ENCODE measurements around the gene SCYL1. TPM values are rescaled to one million over a fixed set of nuclear protein-coding genes. Genes with fewer than 3 reads are reported as not detected.

The SCYL1 gene
- total RNA-seq, 1 donor from 2014 or later = 91.1 TPM

DNA sequence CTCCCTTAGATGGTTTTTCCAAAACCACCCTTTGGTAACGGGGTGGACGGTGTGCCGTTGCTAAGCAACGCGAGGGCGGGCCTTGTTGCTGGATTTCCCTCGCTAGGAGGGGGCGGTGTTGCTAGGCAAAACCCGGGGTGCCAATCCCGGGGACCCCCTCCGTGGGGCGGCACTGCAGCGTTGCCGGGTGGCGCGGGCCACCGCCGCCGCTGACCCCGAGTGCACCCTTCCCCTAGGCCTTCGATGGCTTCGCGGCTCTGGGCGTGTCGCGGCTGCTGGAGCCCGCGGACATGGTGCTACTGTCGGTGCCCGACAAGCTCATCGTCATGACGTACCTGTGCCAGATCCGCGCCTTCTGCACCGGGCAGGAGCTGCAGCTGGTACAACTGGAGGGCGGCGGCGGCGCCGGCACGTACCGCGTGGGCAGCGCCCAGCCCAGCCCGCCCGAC lies 59.9 kb downstream of the SCYL1 start:
- Mint-ChIP-seq H3K4me1 (no peaks in the 10 kb centered on the region), H3K9me3 (no peaks in the 10 kb centered on the region), H3K27me3 (ENCODE audit: low read depth) (peaks cover 5% of the 10 kb centered on the region), H3K36me3 (peaks cover 6% of the 10 kb centered on the region), H3K4me3 (no peak overlapping the region), H3K27ac (no peak overlapping the region)
- no peak for TF ChIP-seq CTCF (IDR thresholded peaks at IDR 0.05; ENCODE audit: unreplicated experiment)
- DNase-seq (ENCODE audit: low spot score in 2 of 2, unreplicated experiment in 2 of 2) = no peak

GRCh38 chr11:65585396-65586246 lies 60.7 kb downstream of the SCYL1 start:
- DNase-seq (ENCODE audit: low spot score in 2 of 2, unreplicated experiment in 2 of 2) = no peak
- Mint-ChIP-seq H3K4me1 (peaks cover 4% of the 10 kb centered on the region), H3K9me3 (no peaks in the 10 kb centered on the region), H3K36me3 (peaks cover 7% of the 10 kb centered on the region), H3K27ac (no peak overlapping the region), H3K27me3 (ENCODE audit: low read depth) (peaks cover 9% of the 10 kb centered on the region), H3K4me3 (no peak overlapping the region)
- no peak for TF ChIP-seq CTCF (IDR thresholded peaks at IDR 0.05; ENCODE audit: unreplicated experiment)

DNA sequence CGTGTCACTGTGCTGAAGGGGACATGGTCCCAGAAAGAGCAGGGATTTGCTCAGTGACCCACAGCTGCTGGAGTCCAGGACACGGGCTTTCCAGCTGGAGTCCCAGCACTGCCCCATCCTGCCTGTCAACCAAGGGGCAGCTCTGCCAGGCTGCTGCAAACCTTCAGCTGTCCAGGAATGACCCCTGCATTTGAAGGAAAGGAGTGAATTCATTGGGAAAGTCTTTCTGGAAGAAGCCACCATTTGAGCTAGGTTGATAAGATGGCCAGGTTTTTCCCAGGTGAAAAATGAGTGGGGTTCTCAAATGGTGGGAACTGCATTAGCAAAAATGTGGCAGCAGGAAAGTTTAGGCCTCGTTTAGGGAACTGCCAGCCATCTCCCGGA lies 61.4 kb downstream of the SCYL1 start:
- peaks cover 11% of the 10 kb centered on the region for H3K27me3 Mint-ChIP-seq (ENCODE audit: low read depth)
- peaks cover 7% of the 10 kb centered on the region for H3K36me3 Mint-ChIP-seq

DNA sequence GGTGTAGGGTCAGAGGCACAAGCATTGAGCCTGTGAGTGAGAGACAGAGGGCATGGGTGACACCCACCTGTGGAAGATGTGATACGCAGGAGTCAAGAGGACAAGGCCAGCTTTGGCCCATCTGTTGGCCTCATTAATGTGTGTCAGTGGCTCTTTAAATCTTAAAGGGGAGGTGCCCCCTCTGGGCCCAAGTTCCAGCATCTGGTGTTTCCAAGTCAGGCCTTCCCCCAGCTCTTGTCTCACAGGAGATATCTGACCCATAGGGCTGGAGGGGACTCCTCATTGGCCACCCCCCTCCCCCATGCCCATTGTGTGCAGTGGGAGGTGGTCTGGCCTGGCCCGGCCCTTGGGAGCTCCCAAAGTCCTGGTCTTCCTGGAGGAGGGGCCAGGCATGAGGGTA lies 61.8 kb downstream of the SCYL1 start:
- H3K9me3 Mint-ChIP-seq = no peaks in the 10 kb centered on the region
- peaks cover 5% of the 10 kb centered on the region for H3K36me3 Mint-ChIP-seq
- no peak for DNase-seq (ENCODE audit: low spot score in 2 of 2, unreplicated experiment in 2 of 2)
- no peak overlapping the region for H3K4me3 Mint-ChIP-seq
- H3K4me1 Mint-ChIP-seq = peaks cover 4% of the 10 kb centered on the region
- H3K27me3 Mint-ChIP-seq (ENCODE audit: low read depth) = peaks cover 14% of the 10 kb centered on the region
- TF ChIP-seq CTCF (IDR thresholded peaks at IDR 0.05; ENCODE audit: unreplicated experiment) = no peak
- no peak overlapping the region for H3K27ac Mint-ChIP-seq

More for the DNA sequence above, 61.4 kb downstream of the SCYL1 start:
- Mint-ChIP-seq H3K27ac (no peak overlapping the region), H3K4me1 (peaks cover 4% of the 10 kb centered on the region), H3K4me3 (no peak overlapping the region), H3K9me3 (no peaks in the 10 kb centered on the region)
- DNase-seq (ENCODE audit: low spot score in 2 of 2, unreplicated experiment in 2 of 2) = no peak
- TF ChIP-seq CTCF (IDR thresholded peaks at IDR 0.05; ENCODE audit: unreplicated experiment) = no peak

Other genes starting within 250 kb of the SCYL1 start
- 10.9 to 12.3 TPM (median 11.7 TPM) in 3 replicates for gene CDC42EP2, start 210.2 kb upstream of the SCYL1 start, total RNA-seq
- gene DPF2, start 191.2 kb upstream of the SCYL1 start, total RNA-seq = 80.1 to 85.3 TPM (median 81.3 TPM) in 3 replicates
- 0.49 to 0.75 TPM (median 0.60 TPM) in 3 replicates for gene TIGD3, start 170.3 kb upstream of the SCYL1 start, total RNA-seq
- 3.9 to 4.7 TPM (median 4.7 TPM) in 3 replicates for gene SLC25A45, start 142.4 kb upstream of the SCYL1 start, total RNA-seq
- 23.5 to 26.4 TPM (median 25.0 TPM) in 3 replicates for gene FRMD8, start 138.4 kb upstream of the SCYL1 start, total RNA-seq
- gene NEAT1, start 102.3 kb upstream of the SCYL1 start, total RNA-seq = 236 to 269 TPM (median 246 TPM) in 3 replicates
- 15,343 to 16,172 TPM (median 16,018 TPM) in 3 replicates for gene MALAT1, start 26.0 kb upstream of the SCYL1 start, total RNA-seq
- gene LTBP3, start 33.3 kb downstream of the SCYL1 start, total RNA-seq = 314 to 333 TPM (median 318 TPM) in 3 replicates
- gene ZNRD2, start 45.4 kb downstream of the SCYL1 start, total RNA-seq = 23.1 to 27.8 TPM (median 27.4 TPM) in 3 replicates
- gene FAM89B, start 47.5 kb downstream of the SCYL1 start, total RNA-seq = 56.7 to 61.5 TPM (median 57.6 TPM) in 3 replicates
- gene EHBP1L1, start 51.0 kb downstream of the SCYL1 start, total RNA-seq = 30.4 to 35.2 TPM (median 33.8 TPM) in 3 replicates
- gene KCNK7, start 70.7 kb downstream of the SCYL1 start, total RNA-seq = 0.95 to 2.4 TPM (median 1.7 TPM) in 3 replicates
- 46.8 to 52.0 TPM (median 47.5 TPM) in 3 replicates for gene MAP3K11, start 89.1 kb downstream of the SCYL1 start, total RNA-seq
- 59.0 to 61.8 TPM (median 61.3 TPM) in 3 replicates for gene PCNX3, start 90.7 kb downstream of the SCYL1 start, total RNA-seq
- gene SIPA1, start 113.0 kb downstream of the SCYL1 start, total RNA-seq = 37.1 to 42.9 TPM (median 37.5 TPM) in 3 replicates
- gene RELA, start 137.8 kb downstream of the SCYL1 start, total RNA-seq = 95.6 to 98.8 TPM (median 96.8 TPM) in 3 replicates
- 72.0 to 77.8 TPM (median 77.1 TPM) in 3 replicates for gene KAT5, start 187.2 kb downstream of the SCYL1 start, total RNA-seq
- 41.8 to 45.0 TPM (median 42.4 TPM) in 3 replicates for gene RNASEH2C, start 195.7 kb downstream of the SCYL1 start, total RNA-seq